ENCODE results near the gene TDRD15.
"Not testable (repeated sequence)": the region's sequence is repeated elsewhere in the genome, so short reads cannot be mapped to it uniquely, and the experiment has no call there.

Gene TDRD15

DNA sequence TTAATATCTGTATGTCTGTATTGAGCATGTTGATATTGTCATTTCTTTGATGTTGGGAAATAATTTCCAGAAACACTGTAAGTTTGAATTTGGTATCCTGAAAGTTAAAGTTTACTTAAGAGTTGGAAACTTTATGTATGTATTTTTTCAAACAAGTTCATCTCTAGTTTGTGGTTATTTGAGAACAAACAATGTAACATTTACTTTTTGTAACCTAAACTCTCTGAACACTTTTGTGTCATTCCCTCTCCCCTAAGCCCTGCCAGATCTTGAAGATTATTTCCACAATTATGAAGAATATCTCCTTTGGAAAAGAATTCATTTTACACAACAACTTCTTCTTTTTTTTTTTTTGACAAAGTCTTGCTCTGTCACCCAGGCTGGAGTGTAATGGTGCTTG lies 24.9 kb downstream of the TDRD15 start:
- no peak for DNase-seq

DNA sequence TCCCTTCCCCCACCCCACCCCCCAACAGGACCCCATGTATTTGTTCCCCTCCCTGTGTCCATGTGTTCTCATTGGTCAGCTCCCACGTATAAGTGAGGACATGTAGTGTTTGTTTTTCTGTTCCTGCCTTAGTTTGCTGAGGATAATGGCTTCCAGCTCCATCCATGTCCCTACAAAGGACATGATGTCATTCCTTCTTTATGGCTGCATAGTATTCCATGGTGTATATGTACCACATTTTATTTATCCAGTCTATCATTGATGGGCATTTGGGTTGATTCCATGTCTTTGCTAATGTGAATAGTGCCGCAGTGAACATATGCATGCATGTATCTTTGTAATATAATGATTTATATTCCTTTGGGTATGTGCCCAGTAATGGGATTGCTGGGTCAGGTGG lies 27.5 kb downstream of the TDRD15 start:
- DNase-seq, result not testable (repeated sequence)

DNA sequence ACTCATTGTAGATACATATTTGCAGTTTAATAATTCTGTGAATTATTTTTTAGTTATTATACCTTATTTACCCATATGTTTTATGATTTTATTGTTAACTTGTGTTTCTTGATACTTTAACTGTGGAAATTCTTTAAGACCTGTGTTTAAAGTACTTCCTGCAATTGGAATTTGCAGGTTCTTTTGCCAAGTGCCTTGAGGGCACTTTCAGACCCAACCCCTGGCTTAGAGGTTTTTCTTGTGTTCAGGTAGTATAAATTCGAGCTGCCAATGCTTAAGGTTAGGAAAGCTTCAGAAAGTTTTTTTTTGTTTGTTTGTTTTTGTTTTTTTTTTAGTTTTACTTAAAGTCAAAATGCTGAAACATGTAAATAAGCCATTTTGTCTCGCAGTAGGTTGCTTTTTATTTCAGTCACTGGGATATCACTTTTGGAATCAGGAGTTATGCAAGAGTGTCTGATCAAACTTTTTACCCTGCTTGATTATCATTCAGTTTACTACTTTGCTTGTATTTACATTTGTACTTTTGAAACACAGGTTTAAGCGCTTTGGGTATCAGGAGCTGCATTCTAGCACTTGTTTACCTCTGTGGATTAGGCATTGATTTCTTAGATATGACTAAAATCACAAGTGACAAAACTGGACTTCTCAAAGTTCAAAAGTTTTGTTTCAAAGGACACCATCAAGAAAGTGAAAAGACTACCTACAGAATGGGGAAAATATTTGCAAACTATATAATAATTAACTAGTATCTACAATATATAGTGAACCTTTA lies 31.8 kb downstream of the TDRD15 start:
- DNase-seq, result no peak

DNA sequence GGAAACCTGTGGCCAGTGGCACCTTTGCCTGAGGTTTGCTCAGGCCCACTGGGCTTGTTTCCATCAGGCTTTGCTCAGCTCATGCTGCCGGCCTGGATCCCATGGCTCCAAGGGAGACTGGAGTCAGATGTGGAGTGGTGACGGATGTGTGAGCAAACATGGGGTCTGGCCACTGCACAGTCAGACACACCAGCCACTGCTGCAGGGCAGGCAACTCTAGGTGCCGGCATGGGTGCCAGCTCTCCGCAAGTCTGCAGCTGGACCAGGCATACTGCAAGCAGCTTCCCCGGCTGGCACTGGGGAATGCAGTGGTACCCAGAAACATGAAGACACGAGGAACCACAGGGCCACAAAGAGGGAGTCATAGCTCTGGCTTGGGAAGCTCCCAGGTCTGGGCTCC lies 37.4 kb downstream of the TDRD15 start:
- no peak for DNase-seq

DNA sequence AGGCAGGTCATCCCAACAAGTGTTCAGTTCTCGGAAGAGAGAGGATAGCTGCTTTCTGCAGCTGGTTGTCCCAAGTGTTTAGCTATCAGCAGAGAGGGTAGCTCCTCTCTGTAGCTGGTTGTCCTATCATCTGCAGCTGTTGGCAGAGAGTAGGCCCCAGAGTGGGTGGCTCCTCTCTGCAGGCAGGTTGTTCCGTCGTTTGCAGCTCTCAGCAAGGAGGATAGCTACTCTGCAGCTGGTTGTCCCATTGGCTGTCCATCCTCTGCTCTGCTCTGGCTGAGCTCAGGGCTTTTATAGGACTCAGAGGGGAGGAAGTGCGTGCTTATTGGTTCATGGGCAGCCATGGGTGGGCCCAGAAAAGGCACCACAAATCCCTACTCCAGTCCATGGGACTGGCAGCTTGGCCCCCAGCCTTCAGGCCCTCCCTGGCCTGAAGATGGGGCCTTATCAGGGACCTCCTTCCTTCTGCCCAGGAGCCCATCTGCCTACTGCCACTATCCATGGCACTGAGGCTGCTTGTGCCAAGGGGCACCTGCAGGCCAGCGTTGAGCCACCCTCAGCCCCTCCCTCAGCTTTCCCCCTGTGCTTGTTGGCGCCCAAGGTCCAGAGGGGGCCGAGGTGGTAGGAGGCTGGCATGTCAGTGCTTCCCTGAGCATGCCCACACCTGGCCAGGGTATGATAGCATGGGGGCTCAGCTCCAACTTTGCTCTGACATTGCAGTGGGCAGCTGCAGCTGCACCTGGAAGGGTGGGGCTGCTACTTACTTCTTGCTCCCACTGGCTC lies 38.3 kb downstream of the TDRD15 start:
- no peak for DNase-seq

DNA sequence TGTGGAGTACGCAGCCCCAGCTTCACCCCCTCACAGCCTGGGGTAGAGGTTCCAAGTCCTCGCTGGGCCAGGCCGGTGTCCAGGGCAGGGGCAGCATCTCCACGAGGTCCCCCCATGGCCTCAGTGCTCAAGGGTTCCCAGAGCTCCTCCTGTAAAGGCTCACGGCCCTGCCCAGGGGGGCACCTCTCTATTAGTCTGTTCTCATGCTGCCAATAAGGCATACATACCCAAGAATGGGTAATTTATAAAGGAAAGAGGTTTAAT lies 38.8 kb downstream of the TDRD15 start:
- DNase-seq, result no peak

DNA sequence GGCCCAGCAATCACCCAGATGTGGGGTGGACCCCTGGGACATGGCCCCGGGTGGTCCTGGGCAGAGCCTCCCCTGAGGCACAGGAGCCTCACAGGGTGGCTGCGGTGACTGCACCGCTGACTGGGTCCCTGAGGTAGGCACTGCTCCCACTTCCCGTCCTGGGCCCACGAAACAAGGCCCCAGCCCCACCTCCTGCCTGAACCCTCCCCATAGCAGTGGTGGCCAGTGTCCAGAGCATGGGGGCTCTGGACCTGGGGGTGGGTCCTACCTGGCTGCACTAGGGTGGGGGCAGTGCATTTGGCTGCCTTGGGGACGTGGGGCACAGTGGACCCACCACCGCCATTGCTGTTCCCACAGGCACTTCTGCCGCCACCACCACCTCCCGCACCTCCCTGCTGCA lies 39.4 kb downstream of the TDRD15 start:
- no peak for DNase-seq

DNA sequence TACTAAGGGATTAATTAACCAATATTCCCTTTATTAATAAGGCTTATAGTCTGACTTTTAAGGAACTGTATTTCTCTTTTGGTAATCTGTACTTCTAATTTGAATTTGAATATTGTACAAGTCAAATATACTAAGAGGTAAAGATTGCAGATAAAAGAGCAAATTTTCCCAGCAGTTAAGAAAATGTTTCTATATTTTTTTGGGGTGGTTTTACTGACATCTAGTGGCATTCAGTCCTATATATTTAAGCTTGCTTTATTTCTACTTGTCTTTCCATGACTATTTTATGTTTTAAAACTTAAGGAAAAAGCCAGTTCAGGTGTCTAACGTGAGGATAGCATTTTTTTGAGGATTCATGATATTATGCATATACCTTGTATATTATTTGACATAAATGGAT lies 41.6 kb downstream of the TDRD15 start:
- DNase-seq, result no peak

DNA sequence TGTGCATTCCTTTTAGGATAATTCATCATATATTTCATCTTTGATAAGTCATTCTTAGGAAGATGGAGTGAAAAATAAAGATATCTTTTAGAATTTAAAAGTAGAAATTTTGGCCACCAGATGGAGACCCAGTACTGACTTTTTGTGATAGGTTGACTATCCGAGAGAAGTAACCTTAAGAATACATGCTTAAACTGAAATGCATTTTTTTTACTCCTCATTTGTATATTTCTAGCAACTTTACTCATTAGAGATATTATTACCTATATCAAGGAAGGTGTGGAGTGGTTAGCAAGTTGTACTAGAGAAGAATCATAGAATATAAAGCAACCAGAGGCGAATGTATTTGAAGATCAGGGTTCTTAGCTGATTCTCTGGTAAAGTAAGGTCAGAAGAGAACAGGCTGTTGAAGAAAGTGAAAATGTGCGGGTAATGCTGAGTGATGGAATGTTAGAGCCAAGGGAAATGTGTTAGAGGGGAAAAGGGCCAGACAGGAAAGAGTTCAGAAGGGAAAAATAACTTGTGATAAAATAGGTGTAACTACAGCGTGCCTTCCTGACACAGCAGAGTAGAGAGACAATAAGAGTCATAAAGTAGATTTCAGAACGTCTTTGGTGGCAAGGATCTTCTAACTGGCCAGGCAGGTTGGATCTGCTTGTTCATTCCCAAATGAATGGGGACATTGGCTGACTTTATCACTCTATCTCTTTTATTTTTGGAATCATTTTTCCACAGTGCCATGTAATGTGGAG lies 52.3 kb downstream of the TDRD15 start:
- DNase-seq, result no peak

DNA sequence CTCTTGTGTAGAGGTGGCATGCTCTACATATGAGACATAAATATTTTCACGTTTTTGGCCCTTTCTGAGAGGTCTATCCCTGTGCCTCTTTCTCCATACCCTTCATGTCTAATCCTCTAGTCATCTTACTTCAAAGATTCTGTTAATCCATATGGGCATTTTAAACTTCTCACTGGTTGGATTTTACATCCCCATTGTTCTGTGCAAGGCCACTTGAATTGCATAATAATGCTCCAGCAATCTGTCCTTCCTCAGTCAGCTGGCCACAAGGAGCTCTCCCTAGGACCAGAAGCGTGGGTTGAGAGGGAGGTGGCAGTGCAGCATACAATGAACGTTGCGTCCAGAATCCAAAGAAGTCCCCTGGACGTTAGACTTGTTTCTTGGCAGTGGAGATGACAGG lies 58.2 kb downstream of the TDRD15 start:
- DNase-seq, result no peak

DNA sequence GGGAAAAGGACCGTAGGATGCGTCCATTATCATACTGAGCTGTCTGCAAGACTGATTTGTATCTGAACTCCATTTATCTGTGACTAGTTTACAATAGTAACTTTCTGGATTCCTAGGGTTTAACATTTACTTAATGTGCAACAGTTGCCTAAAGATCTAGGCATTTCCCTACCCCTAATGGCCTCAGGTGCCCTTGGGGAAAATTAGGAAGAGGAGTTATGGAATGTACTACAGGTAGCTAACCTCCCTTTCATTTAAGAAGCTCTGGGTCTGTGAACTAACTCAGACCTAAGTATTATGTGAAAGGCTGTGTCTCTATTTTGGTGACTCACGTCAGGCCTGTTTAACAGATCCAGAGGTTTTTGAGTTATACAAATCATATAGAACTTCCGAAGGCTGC lies 59.5 kb downstream of the TDRD15 start:
- no peak for DNase-seq

DNA sequence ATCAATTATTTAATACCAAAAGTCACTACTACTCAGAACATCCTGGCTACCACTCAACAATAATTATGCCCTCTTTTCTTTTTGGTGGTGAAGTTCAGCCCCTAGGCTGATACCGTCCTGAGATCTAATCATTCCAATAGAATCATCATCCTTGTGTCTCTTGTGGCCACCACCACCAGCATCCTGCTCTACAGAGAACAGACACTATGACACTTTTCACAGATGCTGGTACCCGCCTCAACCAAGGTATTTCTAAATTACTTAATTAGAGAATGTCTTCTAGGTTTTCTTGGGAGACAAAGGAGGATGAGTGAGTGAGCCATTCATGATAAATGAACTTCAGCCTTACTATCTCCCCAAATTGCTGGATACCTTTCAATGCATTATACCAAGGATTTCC lies 60.0 kb downstream of the TDRD15 start:
- no peak for DNase-seq

DNA sequence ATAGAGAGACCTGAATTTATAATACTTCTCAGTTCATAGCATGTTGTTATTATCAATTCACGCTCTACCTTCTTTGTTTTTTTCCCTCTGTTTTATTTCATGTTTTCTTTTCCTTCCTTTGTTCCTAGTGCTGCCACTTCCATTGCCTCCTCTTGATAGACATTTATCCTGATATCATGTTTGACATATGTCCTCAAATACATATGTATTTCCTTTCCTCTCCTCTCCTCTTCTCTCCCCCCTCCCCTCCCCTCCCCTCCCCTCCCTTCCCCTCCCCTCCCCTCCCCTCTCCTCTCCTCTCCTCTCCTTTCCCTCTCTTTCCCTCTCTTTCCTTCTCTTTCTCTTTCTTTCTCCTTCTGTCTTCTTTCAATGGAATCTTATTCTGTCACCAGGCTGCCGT lies 67.8 kb downstream of the TDRD15 start:
- no peak for DNase-seq
